HepG2 (cell line): Measurements from ENCODE around the gene TLR5. TPM values are rescaled to one million over a fixed set of nuclear protein-coding genes. Genes with fewer than 3 reads are reported as not detected.

Experiments used
- HDAC1 ChIP-seq: sonication (generic); formaldehyde crosslinking; IDR thresholded peaks from 2 replicates; pipeline ENCODE4 v1.5.1; 2020; ENCODE audit warnings: mild to moderate bottlenecking, missing genetic modification reagents
- HNF4A ChIP-seq: sonication (generic); formaldehyde crosslinking; IDR thresholded peaks from 2 replicates; pipeline ENCODE4 v1.4.0; 2020; ENCODE audit warnings: missing genetic modification reagents
- KDM4B ChIP-seq: sonication (generic); formaldehyde crosslinking; IDR thresholded peaks from 2 replicates; pipeline ENCODE4 v1.4.0; 2020; ENCODE audit warnings: missing genetic modification reagents
- PHF20 ChIP-seq: sonication (generic); formaldehyde crosslinking; IDR thresholded peaks from 2 replicates; pipeline ENCODE4 v1.5.0; 2020; ENCODE audit warnings: mild to moderate bottlenecking, missing genetic modification reagents
- RBAK ChIP-seq: sonication (generic); formaldehyde crosslinking; IDR thresholded peaks from 2 replicates; pipeline ENCODE4 v1.5.1; 2020; ENCODE audit warnings: mild to moderate bottlenecking, missing genetic modification reagents
- TGIF2 ChIP-seq: IDR thresholded peaks from 2 replicates; pipeline ENCODE4 v1.6.1; 2016; ENCODE audit warnings: control low read depth, missing compliant biosample characterization
- ZKSCAN5 ChIP-seq: sonication (generic); formaldehyde crosslinking; IDR thresholded peaks from 2 replicates; pipeline ENCODE4 v1.5.1; 2020; ENCODE audit warnings: mild to moderate bottlenecking, missing genetic modification reagents
- ZNF331 ChIP-seq: sonication (generic); formaldehyde crosslinking; IDR thresholded peaks from 2 replicates; pipeline ENCODE4 v1.4.0; 2020; ENCODE audit warnings: missing genetic modification reagents
- polyA plus RNA-seq, 8 experiments: library from polyadenylated mRNA; depleted of rRNA in 3 of 8; stranded (reverse) in 7 of 8; unstranded in 1 of 8; fragments of >200 nt; fragmentation: Illumina TruSeq in 4 of 8; extraction: Trizol in 4 of 8; gene quantifications; 2 replicates each; pipeline versions ENCODE4 v1.2.1 to v1.2.3, GENCODE V29; 2011 to 2016; ENCODE audit warnings: low read depth in 4 of 8, missing spikeins in 1 of 8, mixed read lengths in 1 of 8; ENCODE audit not compliant: insufficient read depth in 1 of 8
- total RNA-seq, 5 experiments: library from RNA; depleted of rRNA; stranded (reverse); fragments of >200 nt; fragmentation: Illumina TruSeq; extraction: Trizol; gene quantifications; 2 replicates each; pipeline ENCODE4 v1.2.3, GENCODE V29; 2016; ENCODE audit warnings: low read depth in 1 of 5
- TF ChIP-seq, protein P1 (sequence below), 2 experiments: IDR thresholded peaks; 2 replicates each; pipeline ENCODE4 v1.6.1; 2011 to 2012; ENCODE audit warnings: low read length in 2 of 2, borderline replicate concordance in 1 of 2, low read depth in 1 of 2, mild to moderate bottlenecking in 1 of 2, moderate library complexity in 1 of 2
- TF ChIP-seq, protein P2 (sequence below): IDR thresholded peaks from 2 replicates; pipeline ENCODE4 v1.6.1; 2016; ENCODE audit warnings: missing compliant biosample characterization, missing genetic modification reagents, borderline replicate concordance

The TLR5 gene
- total and polyA plus RNA-seq, 2 of the 13 experiments (the other 11 are each of a cell fraction or from before 2014, with no cell fraction given): not detected

DNA sequence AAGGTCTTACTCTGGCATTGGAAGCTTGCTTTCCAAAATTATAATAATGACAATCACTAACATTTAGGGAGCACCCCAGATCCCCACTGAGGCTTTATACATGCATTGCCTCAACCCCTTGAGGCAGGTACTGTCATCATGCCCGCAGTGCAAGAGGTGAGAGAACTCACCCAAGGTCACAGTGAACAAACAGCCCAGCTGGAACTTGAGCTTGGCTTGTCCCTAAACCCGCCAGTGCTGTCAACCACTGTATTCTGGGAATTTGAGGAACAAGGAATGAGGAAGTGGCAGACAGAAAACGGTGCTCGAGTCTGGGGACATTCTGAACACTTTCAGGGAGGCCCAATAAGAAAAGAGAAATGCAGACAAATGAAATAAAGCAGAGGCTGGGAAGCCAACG is 34.6 kb upstream of the TLR5 start (continued):
- TF ChIP-seq, protein P1, sequence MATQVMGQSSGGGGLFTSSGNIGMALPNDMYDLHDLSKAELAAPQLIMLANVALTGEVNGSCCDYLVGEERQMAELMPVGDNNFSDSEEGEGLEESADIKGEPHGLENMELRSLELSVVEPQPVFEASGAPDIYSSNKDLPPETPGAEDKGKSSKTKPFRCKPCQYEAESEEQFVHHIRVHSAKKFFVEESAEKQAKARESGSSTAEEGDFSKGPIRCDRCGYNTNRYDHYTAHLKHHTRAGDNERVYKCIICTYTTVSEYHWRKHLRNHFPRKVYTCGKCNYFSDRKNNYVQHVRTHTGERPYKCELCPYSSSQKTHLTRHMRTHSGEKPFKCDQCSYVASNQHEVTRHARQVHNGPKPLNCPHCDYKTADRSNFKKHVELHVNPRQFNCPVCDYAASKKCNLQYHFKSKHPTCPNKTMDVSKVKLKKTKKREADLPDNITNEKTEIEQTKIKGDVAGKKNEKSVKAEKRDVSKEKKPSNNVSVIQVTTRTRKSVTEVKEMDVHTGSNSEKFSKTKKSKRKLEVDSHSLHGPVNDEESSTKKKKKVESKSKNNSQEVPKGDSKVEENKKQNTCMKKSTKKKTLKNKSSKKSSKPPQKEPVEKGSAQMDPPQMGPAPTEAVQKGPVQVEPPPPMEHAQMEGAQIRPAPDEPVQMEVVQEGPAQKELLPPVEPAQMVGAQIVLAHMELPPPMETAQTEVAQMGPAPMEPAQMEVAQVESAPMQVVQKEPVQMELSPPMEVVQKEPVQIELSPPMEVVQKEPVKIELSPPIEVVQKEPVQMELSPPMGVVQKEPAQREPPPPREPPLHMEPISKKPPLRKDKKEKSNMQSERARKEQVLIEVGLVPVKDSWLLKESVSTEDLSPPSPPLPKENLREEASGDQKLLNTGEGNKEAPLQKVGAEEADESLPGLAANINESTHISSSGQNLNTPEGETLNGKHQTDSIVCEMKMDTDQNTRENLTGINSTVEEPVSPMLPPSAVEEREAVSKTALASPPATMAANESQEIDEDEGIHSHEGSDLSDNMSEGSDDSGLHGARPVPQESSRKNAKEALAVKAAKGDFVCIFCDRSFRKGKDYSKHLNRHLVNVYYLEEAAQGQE (IDR thresholded peaks at IDR 0.05; ENCODE audit: borderline replicate concordance in 1 of 2, low read depth in 1 of 2, low read length in 2 of 2): 0 out of 4 replicates have a peak, but pooled peaks of 1 of the 2 experiments have one; percentile 27
- TF ChIP-seq RBAK (CRISPR knock-in tag) (no peak), ZKSCAN5 (CRISPR knock-in tag) (peak; percentile 66; the same call in 1 of the 2 replicates), HNF4A (CRISPR knock-in tag) (peak; percentile 56; the same call in 1 of the 2 replicates), ZNF331 (CRISPR knock-in tag) (0 out of 2 replicates have a peak, but pooled peaks have one; percentile 48), TGIF2 (peak; percentile 40; the same call in 1 of the 2 replicates), KDM4B (CRISPR knock-in tag) (no peak), PHF20 (CRISPR knock-in tag) (peak; percentile 27; the same call in 1 of the 2 replicates), HDAC1 (CRISPR knock-in tag) (0 out of 2 replicates have a peak, but pooled peaks have one; percentile 34)
- TF ChIP-seq, protein P2, sequence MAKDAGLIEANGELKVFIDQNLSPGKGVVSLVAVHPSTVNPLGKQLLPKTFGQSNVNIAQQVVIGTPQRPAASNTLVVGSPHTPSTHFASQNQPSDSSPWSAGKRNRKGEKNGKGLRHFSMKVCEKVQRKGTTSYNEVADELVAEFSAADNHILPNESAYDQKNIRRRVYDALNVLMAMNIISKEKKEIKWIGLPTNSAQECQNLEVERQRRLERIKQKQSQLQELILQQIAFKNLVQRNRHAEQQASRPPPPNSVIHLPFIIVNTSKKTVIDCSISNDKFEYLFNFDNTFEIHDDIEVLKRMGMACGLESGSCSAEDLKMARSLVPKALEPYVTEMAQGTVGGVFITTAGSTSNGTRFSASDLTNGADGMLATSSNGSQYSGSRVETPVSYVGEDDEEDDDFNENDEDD (CRISPR knock-in tag): peak; percentile 14; the same call in 1 of the 2 replicates
